OCI-LY1 (cell line): ENCODE measurements around the gene NLN.
"Not testable (repeated sequence)": the region's sequence is repeated elsewhere in the genome, so short reads cannot be mapped to it uniquely, and the experiment has no call there.

Source experiments
- H2AFZ ChIP-seq: fragments of 200-600 bp; sonication (generic), shearing (Covaris generic); 2 replicates; pipeline ENCODE4 v1.6.0; 2014; ENCODE audit warnings: antibody characterized with exemption, mild to moderate bottlenecking, low read length
- H3F3A ChIP-seq: fragments of 200-600 bp; sonication (generic), shearing (Covaris generic); 2 replicates; pipeline ENCODE4 v1.6.0; 2014; ENCODE audit warnings: mild to moderate bottlenecking, antibody characterized with exemption, low read length, moderate library complexity; ENCODE audit not compliant: insufficient read depth
- H3K27ac ChIP-seq: fragments of 200-600 bp; sonication (generic); 2 replicates; pipeline ENCODE4 v1.5.1; 2014; ENCODE audit warnings: low read length, mixed run types, mild to moderate bottlenecking, low read depth; ENCODE audit not compliant: poor library complexity, severe bottlenecking
- H3K27me3 ChIP-seq: fragments of 200-600 bp; sonication (generic); 2 replicates; pipeline ENCODE4 v1.6.0; 2014; ENCODE audit warnings: antibody characterized with exemption, mild to moderate bottlenecking, low read length, moderate library complexity; ENCODE audit not compliant: insufficient read depth
- H3K36me3 ChIP-seq: fragments of 200-600 bp; sonication (generic); 2 replicates; pipeline ENCODE4 v1.6.1; 2014; ENCODE audit warnings: mild to moderate bottlenecking, antibody characterized with exemption, low read length, moderate library complexity, mixed read lengths; ENCODE audit not compliant: insufficient read depth
- H3K4me1 ChIP-seq: fragments of 200-600 bp; sonication (generic); 2 replicates; pipeline ENCODE4 v1.5.1; 2014; ENCODE audit warnings: mild to moderate bottlenecking, low read length, moderate library complexity; ENCODE audit not compliant: insufficient read depth, severe bottlenecking
- H3K4me2 ChIP-seq: fragments of 200-600 bp; sonication (generic), shearing (Covaris generic); 2 replicates; pipeline ENCODE4 v1.6.1; 2014; ENCODE audit warnings: low read length
- H3K4me3 ChIP-seq: fragments of 200-600 bp; sonication (generic); 2 replicates; pipeline ENCODE4 v1.5.1; 2014; ENCODE audit warnings: low read length, low read depth, mild to moderate bottlenecking, mixed read lengths; ENCODE audit not compliant: poor library complexity, severe bottlenecking
- H3K79me2 ChIP-seq: fragments of 200-600 bp; shearing (Covaris generic); 2 replicates; pipeline ENCODE4 v1.6.1; 2016; ENCODE audit warnings: mixed run types, low read length, mixed read lengths; ENCODE audit not compliant: insufficient read depth
- H3K9ac ChIP-seq: fragments of 200-600 bp; sonication (generic), shearing (Covaris generic); 2 replicates; pipeline ENCODE4 v1.6.1; 2014; ENCODE audit warnings: mild to moderate bottlenecking, low read length, mixed read lengths
- H3K9me2 ChIP-seq: fragments of 200-600 bp; sonication (generic), shearing (Covaris generic); 2 replicates; pipeline ENCODE4 v1.6.1; 2014; ENCODE audit warnings: low read depth, mild to moderate bottlenecking, low read length, mixed read lengths
- H3K9me3 ChIP-seq: fragments of 200-600 bp; shearing (Covaris generic); 2 replicates; pipeline ENCODE4 v1.6.1; 2014; ENCODE audit warnings: low read length, mixed read lengths
- H4K20me1 ChIP-seq: fragments of 200-600 bp; sonication (generic), shearing (Covaris generic); 2 replicates; pipeline ENCODE4 v1.6.0; 2016; ENCODE audit warnings: mild to moderate bottlenecking, low read length; ENCODE audit not compliant: insufficient read depth
- EZH2 ChIP-seq: fragments of 200-600 bp; sonication (generic), shearing (Covaris generic); IDR thresholded peaks from 2 replicates; pipeline ENCODE4 v1.8.0; 2017; ENCODE audit warnings: borderline replicate concordance, mixed run types, mild to moderate bottlenecking, antibody characterized with exemption, low read length, moderate library complexity, mixed read lengths
- TF ChIP-seq, protein P1 (sequence below): fragments of 200-600 bp; sonication (generic), shearing (Covaris generic); IDR thresholded peaks from 2 replicates; pipeline ENCODE4 v1.5.1; 2017; ENCODE audit warnings: mild to moderate bottlenecking, antibody characterized with exemption, low read length, moderate library complexity, mixed read lengths

Gene NLN

DNA sequence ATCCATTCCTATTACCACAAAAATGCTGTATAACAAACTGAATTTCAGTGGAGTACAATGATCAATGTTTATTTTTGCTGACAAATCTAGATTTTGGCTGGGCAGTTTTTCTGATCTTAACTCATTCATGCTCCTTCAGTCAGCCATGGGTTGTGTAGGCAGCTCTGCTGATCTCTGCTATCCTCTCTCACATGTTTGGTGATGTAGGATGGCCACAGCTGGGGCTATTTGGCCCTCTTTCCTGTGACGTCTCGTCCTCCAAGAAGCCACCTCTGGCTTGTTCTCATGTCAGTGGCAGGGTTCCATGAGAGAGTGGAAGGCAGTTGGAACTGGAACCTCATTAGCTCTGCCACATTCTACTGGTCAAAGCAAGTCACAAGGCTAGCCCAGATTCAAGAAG, 8.9 kb downstream of the NLN start:
- Histone ChIP-seq H3K9ac (no peak overlapping the region), H3K27ac (no peak overlapping the region), H3K4me2 (no peak overlapping the region), H3K9me2 (no peaks in the 10 kb centered on the region), H3K79me2 (peaks cover 12% of the 10 kb centered on the region), H3K4me3 (no peak overlapping the region), H3K36me3 (no peaks in the 10 kb centered on the region), H3K4me1 (peaks cover 23% of the 10 kb centered on the region), H2AFZ (no peak overlapping the region), H3K9me3 (no peaks in the 10 kb centered on the region), H3F3A (no peaks in the 10 kb centered on the region), H3K27me3 (no peaks in the 10 kb centered on the region), H4K20me1 (no peaks in the 10 kb centered on the region)
- TF ChIP-seq EZH2: no peak
- TF ChIP-seq, protein P1, sequence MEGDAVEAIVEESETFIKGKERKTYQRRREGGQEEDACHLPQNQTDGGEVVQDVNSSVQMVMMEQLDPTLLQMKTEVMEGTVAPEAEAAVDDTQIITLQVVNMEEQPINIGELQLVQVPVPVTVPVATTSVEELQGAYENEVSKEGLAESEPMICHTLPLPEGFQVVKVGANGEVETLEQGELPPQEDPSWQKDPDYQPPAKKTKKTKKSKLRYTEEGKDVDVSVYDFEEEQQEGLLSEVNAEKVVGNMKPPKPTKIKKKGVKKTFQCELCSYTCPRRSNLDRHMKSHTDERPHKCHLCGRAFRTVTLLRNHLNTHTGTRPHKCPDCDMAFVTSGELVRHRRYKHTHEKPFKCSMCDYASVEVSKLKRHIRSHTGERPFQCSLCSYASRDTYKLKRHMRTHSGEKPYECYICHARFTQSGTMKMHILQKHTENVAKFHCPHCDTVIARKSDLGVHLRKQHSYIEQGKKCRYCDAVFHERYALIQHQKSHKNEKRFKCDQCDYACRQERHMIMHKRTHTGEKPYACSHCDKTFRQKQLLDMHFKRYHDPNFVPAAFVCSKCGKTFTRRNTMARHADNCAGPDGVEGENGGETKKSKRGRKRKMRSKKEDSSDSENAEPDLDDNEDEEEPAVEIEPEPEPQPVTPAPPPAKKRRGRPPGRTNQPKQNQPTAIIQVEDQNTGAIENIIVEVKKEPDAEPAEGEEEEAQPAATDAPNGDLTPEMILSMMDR: no peak

DNA sequence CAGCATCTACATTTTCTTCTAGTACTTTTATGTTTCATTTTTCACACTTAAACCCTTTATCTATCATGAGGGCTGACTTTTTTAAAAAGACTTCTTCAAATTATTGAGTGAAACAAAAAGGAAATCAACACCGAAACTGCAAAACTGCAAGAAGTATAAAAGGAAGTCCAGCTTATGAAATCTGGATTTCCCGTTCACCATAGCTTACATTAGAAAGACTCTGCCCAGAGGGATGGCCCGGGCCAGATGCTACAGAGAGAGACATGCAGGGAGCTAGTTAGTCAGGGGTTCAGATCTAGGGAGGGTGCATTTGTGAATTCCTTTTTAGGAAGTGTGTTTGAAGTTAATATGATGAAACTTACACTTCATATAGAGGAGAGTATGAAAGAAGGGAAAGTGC, 10.0 kb downstream of the NLN start:
- H3K4me2 ChIP-seq, H3K9ac ChIP-seq, H3F3A ChIP-seq, H3K36me3 ChIP-seq, H3K9me2 ChIP-seq, H2AFZ ChIP-seq, H4K20me1 ChIP-seq, H3K4me3 ChIP-seq, H3K27ac ChIP-seq, H3K27me3 ChIP-seq, H3K9me3 ChIP-seq: not testable (repeated sequence)
- peaks cover 11% of the 10 kb centered on the region; the same call in 1 of the 2 replicates for H3K79me2 ChIP-seq
- H3K4me1 ChIP-seq: peaks cover 19% of the 10 kb centered on the region

DNA sequence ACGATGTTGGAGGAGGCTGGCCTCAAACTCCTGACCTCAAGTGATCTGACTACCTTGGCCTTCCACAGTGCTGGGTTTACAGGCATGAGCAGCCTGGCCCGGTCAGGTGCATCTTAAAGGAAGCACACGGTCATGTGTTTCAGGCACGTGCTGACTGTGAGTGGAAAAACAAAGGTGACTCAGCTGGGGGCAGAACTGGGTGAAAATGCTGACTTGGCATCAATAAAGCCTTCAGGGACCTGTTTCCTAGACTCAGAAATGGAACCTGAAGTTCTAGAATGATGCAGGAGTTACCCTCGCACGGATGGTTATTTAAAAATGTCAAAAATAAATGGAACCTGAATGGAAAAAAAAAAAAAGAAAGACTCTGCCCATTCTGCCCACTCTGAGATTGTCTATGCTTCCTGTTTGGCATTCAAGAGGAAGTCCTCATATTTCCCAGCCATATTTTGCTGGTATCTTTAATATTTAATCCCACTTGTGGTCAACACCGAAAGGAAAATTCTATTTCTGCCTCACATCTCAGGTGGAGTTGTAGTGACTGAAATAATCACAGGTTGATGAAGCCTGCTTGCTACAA, 12.3 kb downstream of the NLN start:
- H3K4me2 ChIP-seq: not testable (repeated sequence)

DNA sequence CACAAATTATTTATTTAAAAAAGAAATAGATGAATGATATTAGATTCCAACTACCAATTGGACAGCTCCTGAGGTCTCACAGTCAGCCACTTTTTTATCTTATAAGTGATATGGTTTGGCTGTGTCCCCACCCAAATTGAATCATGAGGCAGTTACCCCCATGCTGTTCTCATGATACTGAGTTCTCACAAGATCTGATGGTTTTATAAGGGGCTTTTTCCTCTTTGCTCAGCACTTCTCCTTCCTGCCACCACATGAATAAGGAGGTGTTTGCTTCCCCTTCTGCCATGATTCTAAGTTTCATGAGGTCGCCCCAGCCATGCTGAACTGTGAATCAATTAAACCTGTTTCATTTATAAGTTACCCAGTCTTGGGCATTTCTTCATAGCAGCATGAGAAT, 12.9 kb downstream of the NLN start:
- H4K20me1 ChIP-seq: no peaks in the 10 kb centered on the region
- peaks cover 5% of the 10 kb centered on the region; the same call in 1 of the 2 replicates for H3K79me2 ChIP-seq

More for the DNA sequence above, 12.3 kb downstream of the NLN start:
- H3K4me1 ChIP-seq: peaks cover 10% of the 10 kb centered on the region
- H3K36me3 ChIP-seq, H2AFZ ChIP-seq, H3K4me3 ChIP-seq, H3K9ac ChIP-seq, H3K9me3 ChIP-seq, H3K27me3 ChIP-seq, H3K27ac ChIP-seq, H4K20me1 ChIP-seq, H3K9me2 ChIP-seq, H3F3A ChIP-seq, H3K79me2 ChIP-seq: not testable (repeated sequence)

More for the DNA sequence above, 12.9 kb downstream of the NLN start:
- Histone ChIP-seq H3K4me2 (no peak overlapping the region), H2AFZ (no peak overlapping the region), H3F3A (no peaks in the 10 kb centered on the region), H3K27me3 (no peaks in the 10 kb centered on the region), H3K36me3 (0 out of 2 replicates have a peak, but pooled peaks cover 3% of the 10 kb centered on the region), H3K9ac (no peak overlapping the region), H3K27ac (no peak overlapping the region), H3K9me3 (0 out of 2 replicates have a peak, but pooled peaks cover 3% of the 10 kb centered on the region), H3K4me1 (peaks cover 10% of the 10 kb centered on the region), H3K4me3 (no peak overlapping the region), H3K9me2 (no peaks in the 10 kb centered on the region)
- TF ChIP-seq, protein P1: no peak
- no peak for TF ChIP-seq EZH2
